ENCODE results near the gene ROBO2. TPM values are rescaled to one million over a fixed set of nuclear protein-coding genes. Genes with fewer than 3 reads are reported as not detected.

ROBO2 gene
- total and polyA plus RNA-seq, 10 of the 15 experiments (the other 5 are each of a cell fraction or from before 2014, with no cell fraction given): 0.22 to 2.5 (median 0.81) TPM

- no peak for TF ChIP-seq ZNF24 (IDR thresholded peaks at IDR 0.05)
- TF ChIP-seq MLLT1 (IDR thresholded peaks at IDR 0.05): no peak
- no peak for TF ChIP-seq RFX5 (IDR thresholded peaks at IDR 0.05; ENCODE audit: low read depth, low read length)
- no peak for TF ChIP-seq SMARCA5 (IDR thresholded peaks at IDR 0.05)
- TF ChIP-seq YY1 (IDR thresholded peaks at IDR 0.05; ENCODE audit: low read depth, low read length): no peak
- no peak for TF ChIP-seq NKRF (conservative IDR thresholded peaks at IDR 0.05)
- no peak for TF ChIP-seq CEBPB (IDR thresholded peaks at IDR 0.05; ENCODE audit: borderline replicate concordance in 1 of 2, low read depth in 2 of 2, low read length in 2 of 2)
Observed at GRCh38 chr3:77053795-77054194, 13.9 kb downstream of the ROBO2 start (continued).

DNA sequence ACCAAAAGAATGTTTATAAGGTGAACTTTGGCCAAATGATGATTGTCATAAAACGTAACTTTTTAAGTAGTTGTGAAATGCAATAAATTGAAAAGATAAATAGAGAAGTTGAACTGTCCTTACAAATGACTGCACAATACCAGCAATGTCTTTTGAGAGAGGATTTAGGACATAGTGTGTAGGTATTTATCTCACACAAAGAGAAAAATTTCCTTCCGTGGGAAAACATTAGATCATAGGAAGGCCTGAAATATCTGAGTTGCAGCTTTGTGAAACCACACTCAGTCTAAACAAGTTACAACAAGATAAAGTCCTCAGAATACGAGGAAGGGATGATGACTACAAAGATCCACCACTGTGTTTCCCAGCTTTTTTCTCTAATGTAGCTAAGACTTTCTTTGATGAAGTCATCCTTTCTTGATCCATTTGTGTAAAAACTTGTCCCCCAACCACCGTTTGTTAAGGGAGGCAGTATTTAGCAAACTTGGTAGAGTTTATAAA, 16.0 kb downstream of the ROBO2 start:
- Histone ChIP-seq H3K27ac (ENCODE audit: control insufficient read depth, insufficient read depth) (no peak overlapping the region), H3K79me2 (ENCODE audit: control insufficient read depth, insufficient read depth, low read length) (no peaks in the 10 kb centered on the region), H3K9me3 (replicated peaks; ENCODE audit: control insufficient read depth, insufficient read depth, low read length) (no peaks in the 10 kb centered on the region), H2AFZ (ENCODE audit: control insufficient read depth, low read depth, low read length) (no peak overlapping the region), H4K20me1 (ENCODE audit: control insufficient read depth, insufficient read depth) (no peaks in the 10 kb centered on the region), H3K27me3 (replicated peaks in 1 of 2; ENCODE audit: control insufficient read depth in 2 of 2, insufficient read depth in 2 of 2, low read length in 1 of 2) (no peaks in the 10 kb centered on the region), H3K4me2 (ENCODE audit: control insufficient read depth, insufficient read depth) (no peak overlapping the region), H3K36me3 (ENCODE audit: control insufficient read depth in 2 of 2, insufficient read depth in 2 of 2, low read length in 1 of 2) (no peaks in the 10 kb centered on the region), H3K4me1 (ENCODE audit: control insufficient read depth, insufficient read depth, low read length) (no peaks in the 10 kb centered on the region), H3K9ac (ENCODE audit: control insufficient read depth, insufficient read depth, low read length) (no peak overlapping the region), H3K4me3 (no peak overlapping the region)
- in situ Hi-C loops (cut with MboI) (no loop called here), intact Hi-C loops (cut with micrococcal nuclease; ENCODE audit: unreplicated experiment) (no loop called here)
- 0% methylated on average over 4 of the region's 4 CpGs for WGBS (ENCODE audit: insufficient coverage, insufficient replicate concordance, low lambda C conversion rate, missing lambda C conversion rate)
- POLR2A ChIA-PET: no interaction called here
- BruUV-seq (replicated peaks): no TSS peak
- SMC1A ChIA-PET (ENCODE audit: uncharacterized antibody, unreplicated experiment): no interaction called here
- FAIRE-seq (no peak), DNase-seq (ENCODE audit: low read depth, low spot score) (no peak), ATAC-seq (no peak)
- TF ChIP-seq TCF7 (IDR thresholded peaks at IDR 0.05; ENCODE audit: borderline replicate concordance) (no peak), NBN (IDR thresholded peaks at IDR 0.05) (no peak), MYB (IDR thresholded peaks at IDR 0.05; ENCODE audit: borderline replicate concordance, low read depth, low read length) (no peak), ZNF274 (IDR thresholded peaks at IDR 0.05; ENCODE audit: insufficient read depth, insufficient read length) (no peak), YBX1 (IDR thresholded peaks at IDR 0.05) (no peak), RB1 (IDR thresholded peaks at IDR 0.05; ENCODE audit: borderline replicate concordance) (no peak), EGR1 (IDR thresholded peaks at IDR 0.05; ENCODE audit: borderline replicate concordance in 1 of 2, low read depth in 2 of 2, low read length in 2 of 2) (no peak), MTA2 (IDR thresholded peaks at IDR 0.05; ENCODE audit: low read depth) (no peak), FOS (IDR thresholded peaks at IDR 0.05; ENCODE audit: borderline replicate concordance, extremely low read depth, insufficient read length) (no peak), PAX5 (IDR thresholded peaks at IDR 0.05; ENCODE audit: borderline replicate concordance, low read depth, low read length) (no peak)
- TF ChIP-seq, protein P1, sequence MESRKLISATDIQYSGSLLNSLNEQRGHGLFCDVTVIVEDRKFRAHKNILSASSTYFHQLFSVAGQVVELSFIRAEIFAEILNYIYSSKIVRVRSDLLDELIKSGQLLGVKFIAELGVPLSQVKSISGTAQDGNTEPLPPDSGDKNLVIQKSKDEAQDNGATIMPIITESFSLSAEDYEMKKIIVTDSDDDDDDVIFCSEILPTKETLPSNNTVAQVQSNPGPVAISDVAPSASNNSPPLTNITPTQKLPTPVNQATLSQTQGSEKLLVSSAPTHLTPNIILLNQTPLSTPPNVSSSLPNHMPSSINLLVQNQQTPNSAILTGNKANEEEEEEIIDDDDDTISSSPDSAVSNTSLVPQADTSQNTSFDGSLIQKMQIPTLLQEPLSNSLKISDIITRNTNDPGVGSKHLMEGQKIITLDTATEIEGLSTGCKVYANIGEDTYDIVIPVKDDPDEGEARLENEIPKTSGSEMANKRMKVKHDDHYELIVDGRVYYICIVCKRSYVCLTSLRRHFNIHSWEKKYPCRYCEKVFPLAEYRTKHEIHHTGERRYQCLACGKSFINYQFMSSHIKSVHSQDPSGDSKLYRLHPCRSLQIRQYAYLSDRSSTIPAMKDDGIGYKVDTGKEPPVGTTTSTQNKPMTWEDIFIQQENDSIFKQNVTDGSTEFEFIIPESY (IDR thresholded peaks at IDR 0.05): no peak
- TF ChIP-seq, protein P2, sequence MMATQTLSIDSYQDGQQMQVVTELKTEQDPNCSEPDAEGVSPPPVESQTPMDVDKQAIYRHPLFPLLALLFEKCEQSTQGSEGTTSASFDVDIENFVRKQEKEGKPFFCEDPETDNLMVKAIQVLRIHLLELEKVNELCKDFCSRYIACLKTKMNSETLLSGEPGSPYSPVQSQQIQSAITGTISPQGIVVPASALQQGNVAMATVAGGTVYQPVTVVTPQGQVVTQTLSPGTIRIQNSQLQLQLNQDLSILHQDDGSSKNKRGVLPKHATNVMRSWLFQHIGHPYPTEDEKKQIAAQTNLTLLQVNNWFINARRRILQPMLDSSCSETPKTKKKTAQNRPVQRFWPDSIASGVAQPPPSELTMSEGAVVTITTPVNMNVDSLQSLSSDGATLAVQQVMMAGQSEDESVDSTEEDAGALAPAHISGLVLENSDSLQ (IDR thresholded peaks at IDR 0.05): no peak
- CTCF ChIA-PET: no interaction called here
- RAD21 ChIA-PET (ENCODE audit: unreplicated experiment): no interaction called here

Data from GM12878 (cell line).